Inferior parietal cortex (tissue), 1 donor: Measurements from ENCODE around the gene TAS2R20.

Experiments used
- DNase-seq: peaks from one replicate; pipeline ENCODE4 v3.0.0-alpha.2; 2016; ENCODE audit errors: extremely low spot score

TAS2R20 gene

GRCh38 chr12:10960211-10960610 lies 37.9 kb downstream of the TAS2R20 start:
- no peak for DNase-seq

GRCh38 chr12:10959804-10960203 lies 38.3 kb downstream of the TAS2R20 start:
- peak; percentile 53 for DNase-seq

GRCh38 chr12:10957741-10958140 lies 40.4 kb downstream of the TAS2R20 start:
- no peak for DNase-seq

- DNase-seq, result no peak
Measured at GRCh38 chr12:10956085-10956484, 42.0 kb downstream of the TAS2R20 start.

GRCh38 chr12:10952645-10953044 lies 45.5 kb downstream of the TAS2R20 start:
- DNase-seq, result no peak
